GM12878 (cell line): ENCODE measurements around the gene CNN3. TPM values are rescaled to one million over a fixed set of nuclear protein-coding genes. Genes with fewer than 3 reads are reported as not detected.

Experiments used
- ATAC-seq: fragments of 200-7000 bp; cut with Tn5 transposase; 3 replicates; pipeline ENCODE4 v1.9.1; 2020; ENCODE audit warnings: mild to moderate bottlenecking, moderate library complexity
- BruUV-seq: library from RNA; stranded (reverse); fragments of 400-500 nt; replicated peaks from 2 replicates; lab custom pipeline; 2021; lab: Mats Ljungman, UMichigan
- CTCF ChIA-PET: fragments of 300-600 bp; sonication (Branson Sonifier 250); formaldehyde crosslinking; extraction: SDS; loops from one replicate; lab custom pipeline; 2021; ENCODE audit warnings: inconsistent platforms; lab: Yijun Ruan, JAX
- POLR2A ChIA-PET: fragments of 350-600 bp; formaldehyde crosslinking; extraction: SDS; loops from one replicate; lab custom pipeline; 2021; ENCODE audit warnings: inconsistent platforms; lab: Charles Lee
- RAD21 ChIA-PET: fragments of 300-600 bp; sonication (Branson Sonifier 250); formaldehyde crosslinking; loops from one replicate; lab custom pipeline; 2023; ENCODE audit warnings: antibody characterized with exemption; ENCODE audit not compliant: unreplicated experiment; lab: Charles Lee
- SMC1A ChIA-PET: fragments of 300-600 bp; sonication (Branson Sonifier 250); formaldehyde crosslinking; loops from one replicate; lab custom pipeline; 2023; ENCODE audit not compliant: unreplicated experiment, uncharacterized antibody; lab: Charles Lee
- DNase-seq: peaks from one replicate; pipeline ENCODE4 v3.0.0-alpha.2; 2011; ENCODE audit warnings: low read depth, low spot score
- FAIRE-seq: peaks from 3 replicates; lab custom pipeline; 2011; peaks lifted over from hg19 to GRCh38; lab: Jason Lieb, UNC
- H2AFZ ChIP-seq: 2 replicates; pipeline ENCODE4 v1.6.0; 2011; ENCODE audit warnings: low read depth, low read length, control low read depth; ENCODE audit not compliant: control insufficient read depth
- H3K27ac ChIP-seq: 2 replicates; pipeline ENCODE4 v1.5.1; 2011; ENCODE audit warnings: control low read depth; ENCODE audit not compliant: control insufficient read depth, insufficient read depth
- H3K27me3 ChIP-seq, 2 experiments: replicated peaks in 1 of 2; 2 replicates each; pipeline versions ENCODE4 v1.6.0 to v1.6.1; 2011; ENCODE audit warnings: low read length in 1 of 2; ENCODE audit not compliant: control insufficient read depth in 2 of 2, insufficient read depth in 2 of 2
- H3K36me3 ChIP-seq, 2 experiments: 2 replicates each; pipeline ENCODE4 v1.5.1; 2011; ENCODE audit warnings: low read length in 1 of 2; ENCODE audit not compliant: control insufficient read depth in 2 of 2, insufficient read depth in 2 of 2
- H3K4me1 ChIP-seq: 2 replicates; pipeline ENCODE4 v1.6.1; 2011; ENCODE audit warnings: mild to moderate bottlenecking, low read length, moderate library complexity, mixed read lengths; ENCODE audit not compliant: control insufficient read depth, insufficient read depth
- H3K4me2 ChIP-seq: 2 replicates; pipeline ENCODE4 v1.6.0; 2011; ENCODE audit warnings: control low read depth; ENCODE audit not compliant: control insufficient read depth, insufficient read depth
- H3K4me3 ChIP-seq: fragments of 200-600 bp; sonication (generic); 2 replicates; pipeline ENCODE4 v1.5.1; 2016
- H3K79me2 ChIP-seq: 2 replicates; pipeline ENCODE4 v1.6.0; 2011; ENCODE audit warnings: low read length; ENCODE audit not compliant: control insufficient read depth, insufficient read depth
- H3K9ac ChIP-seq: 2 replicates; pipeline ENCODE4 v1.8.0; 2011; ENCODE audit warnings: low read length, control low read depth, mixed read lengths; ENCODE audit not compliant: control insufficient read depth, insufficient read depth
- H3K9me3 ChIP-seq: replicated peaks from 3 replicates; pipeline ENCODE4 v1.5.1; 2011; ENCODE audit warnings: mild to moderate bottlenecking, low read length; ENCODE audit not compliant: control insufficient read depth, insufficient read depth
- H4K20me1 ChIP-seq: 2 replicates; pipeline ENCODE4 v1.6.0; 2011; ENCODE audit not compliant: control insufficient read depth, insufficient read depth
- ATF7 ChIP-seq: fragments of 450-650 bp; IDR thresholded peaks from 2 replicates; pipeline ENCODE4 v1.6.1; 2016; ENCODE audit warnings: low read depth, mild to moderate bottlenecking
- ETV6 ChIP-seq, 2 experiments: fragments of 450-650 bp in 1 of 2; IDR thresholded peaks in 1 of 2; conservative IDR thresholded peaks in 1 of 2; 2 replicates each; pipeline ENCODE4 v1.6.1; 2014; ENCODE audit warnings: antibody characterized with exemption in 1 of 2, borderline replicate concordance in 1 of 2, low read depth in 1 of 2, mild to moderate bottlenecking in 1 of 2, moderate library complexity in 1 of 2
- FOXK2 ChIP-seq: fragments of 450-650 bp; IDR thresholded peaks from 2 replicates; pipeline ENCODE4 v1.6.1; 2017; ENCODE audit warnings: mild to moderate bottlenecking, moderate library complexity
- IKZF2 ChIP-seq, 2 experiments: fragments of 450-650 bp; IDR thresholded peaks; 2 replicates each; pipeline ENCODE4 v1.6.1; 2017; ENCODE audit warnings: mild to moderate bottlenecking in 2 of 2, moderate library complexity in 2 of 2
- NR2C2 ChIP-seq: IDR thresholded peaks from 2 replicates; pipeline ENCODE4 v1.6.1; 2011; ENCODE audit warnings: borderline replicate concordance, low read depth; ENCODE audit not compliant: control insufficient read depth, insufficient read length
- PAX8 ChIP-seq: fragments of 450-650 bp; IDR thresholded peaks from 2 replicates; pipeline ENCODE4 v1.6.1; 2017; ENCODE audit warnings: mild to moderate bottlenecking, moderate library complexity
- POLR2AphosphoS2 ChIP-seq: IDR thresholded peaks from 2 replicates; pipeline ENCODE4 v1.6.1; 2011; ENCODE audit warnings: low read depth, mild to moderate bottlenecking, low read length, improper control_type of control experiment, moderate library complexity
- RAD21 ChIP-seq: IDR thresholded peaks from 2 replicates; pipeline ENCODE4 v1.6.1; 2011; ENCODE audit warnings: mild to moderate bottlenecking, low read depth, low read length, moderate library complexity; ENCODE audit not compliant: insufficient read depth
- TCF12 ChIP-seq: IDR thresholded peaks from 2 replicates; pipeline ENCODE4 v1.6.1; 2011; ENCODE audit warnings: low read depth, mild to moderate bottlenecking, low read length
- TCF7 ChIP-seq: IDR thresholded peaks from 2 replicates; pipeline ENCODE4 v1.6.1; 2014; ENCODE audit warnings: antibody characterized with exemption, borderline replicate concordance
- ZNF217 ChIP-seq: fragments of 450-650 bp; IDR thresholded peaks from 2 replicates; pipeline ENCODE4 v1.6.1; 2017; ENCODE audit warnings: antibody characterized with exemption, mild to moderate bottlenecking
- ZNF274 ChIP-seq: IDR thresholded peaks from one replicate; pipeline ENCODE4 v1.8.0; 2011; ENCODE audit not compliant: insufficient read length, insufficient read depth
- WGBS: methylation state at CpG from one replicate; pipeline ENCODE4 v1.1.6; 2016; ENCODE audit warnings: low lambda C conversion rate; ENCODE audit not compliant: insufficient replicate concordance, insufficient coverage; ENCODE audit errors: missing lambda C conversion rate; 5-methylcytosine and 5-hydroxymethylcytosine counted together
- in situ Hi-C: fragments of 300-500 bp; cut with MboI; formaldehyde crosslinking; loops from 9 replicates; pipeline ENCODE4 v1.14.3; 2018; ENCODE audit warnings: mixed read lengths
- intact Hi-C: fragments of 100-400 bp; cut with micrococcal nuclease; formaldehyde crosslinking; loops from one replicate; pipeline ENCODE4 v1.14.2; 2022; ENCODE audit not compliant: unreplicated experiment
- polyA plus RNA-seq, 11 experiments: library from polyadenylated mRNA; depleted of rRNA in 4 of 11; unstranded in 6 of 11; stranded (reverse) in 5 of 11; fragments of >200 nt; fragmentation: Nextera tagmentation in 4 of 11; fragmentation: Illumina TruSeq in 1 of 11; extraction: Ambion mirVana in 4 of 11; extraction: Trizol in 1 of 11; gene quantifications; 1 replicate in 1 of 11; 2 replicates in 10 of 11; pipeline versions ENCODE4 v1.2.1 to v1.2.3, GENCODE V29; 2011 to 2016; ENCODE audit warnings: inconsistent platforms in 2 of 11, missing spikeins in 2 of 11, low read depth in 1 of 11
- total RNA-seq, 4 experiments: library from RNA; depleted of rRNA in 3 of 4; stranded (reverse); fragments of >200 nt in 3 of 4; fragmentation: Illumina TruSeq in 1 of 4; extraction: Trizol in 1 of 4; gene quantifications; 2 replicates each; pipeline versions ENCODE4 v1.2.1 to v1.2.3, GENCODE V29; 2013 to 2021
- TF ChIP-seq, protein P1 (sequence below): fragments of 450-650 bp; IDR thresholded peaks from 2 replicates; pipeline ENCODE4 v1.6.1; 2016; ENCODE audit warnings: mild to moderate bottlenecking
- TF ChIP-seq, protein P2 (sequence below): fragments of 450-650 bp; IDR thresholded peaks from 2 replicates; pipeline ENCODE4 v1.6.1; 2017; ENCODE audit warnings: mild to moderate bottlenecking, moderate library complexity

The CNN3 gene
- total and polyA plus RNA-seq, 10 of the 15 experiments (the other 5 are each of a cell fraction or from before 2014, with no cell fraction given), result 0.20 to 48.4 (median 34.3) TPM

DNA sequence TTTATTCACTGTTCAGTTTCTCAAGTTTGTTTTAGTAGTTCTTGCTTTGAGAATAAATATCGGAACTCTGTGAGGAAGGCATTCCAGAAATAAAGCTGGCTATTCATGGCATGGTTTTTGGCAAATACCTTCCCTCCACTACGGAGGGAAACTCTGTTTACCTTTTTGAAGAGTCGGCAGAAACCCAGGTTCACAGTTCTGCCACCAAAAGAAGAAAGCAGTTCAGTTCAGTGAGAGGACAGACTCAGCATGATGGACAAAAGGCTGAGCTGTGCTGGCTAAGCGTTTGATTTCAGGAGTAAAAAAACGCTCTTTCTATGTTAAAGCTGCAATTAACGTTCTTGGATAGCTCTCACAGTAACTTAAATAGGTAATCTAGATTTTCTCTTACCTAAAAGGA lies 42.4 kb downstream of the CNN3 start:
- no peaks in the 10 kb centered on the region for H3K4me1 ChIP-seq
- no peaks in the 10 kb centered on the region for H3K27me3 ChIP-seq
- no peak overlapping the region for H3K4me2 ChIP-seq
- no peak overlapping the region for H3K27ac ChIP-seq
- H3K4me3 ChIP-seq, result no peak overlapping the region
- intact Hi-C loops (no loop called here), in situ Hi-C loops (no loop called here)
- FAIRE-seq (no peak), ATAC-seq (no peak), DNase-seq (no peak)
- POLR2A ChIA-PET, result no interaction called here
- 45% methylated on average over 6 of the region's 6 CpGs for WGBS
- no peak for TF ChIP-seq TCF7
- no peak for TF ChIP-seq ETV6 (conservative IDR thresholded peaks at IDR 0.05 in 1 of 2, IDR thresholded peaks at IDR 0.05 in 1 of 2; ENCODE audit: borderline replicate concordance in 1 of 2, low read depth in 1 of 2)
- TF ChIP-seq, protein P1, sequence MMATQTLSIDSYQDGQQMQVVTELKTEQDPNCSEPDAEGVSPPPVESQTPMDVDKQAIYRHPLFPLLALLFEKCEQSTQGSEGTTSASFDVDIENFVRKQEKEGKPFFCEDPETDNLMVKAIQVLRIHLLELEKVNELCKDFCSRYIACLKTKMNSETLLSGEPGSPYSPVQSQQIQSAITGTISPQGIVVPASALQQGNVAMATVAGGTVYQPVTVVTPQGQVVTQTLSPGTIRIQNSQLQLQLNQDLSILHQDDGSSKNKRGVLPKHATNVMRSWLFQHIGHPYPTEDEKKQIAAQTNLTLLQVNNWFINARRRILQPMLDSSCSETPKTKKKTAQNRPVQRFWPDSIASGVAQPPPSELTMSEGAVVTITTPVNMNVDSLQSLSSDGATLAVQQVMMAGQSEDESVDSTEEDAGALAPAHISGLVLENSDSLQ, result no peak
- no peak for TF ChIP-seq ZNF274
- no peak for TF ChIP-seq ZNF217
- no peak for TF ChIP-seq POLR2AphosphoS2
- TF ChIP-seq IKZF2 (IDR thresholded peaks at IDR 0.05), result no peak
- no peak for TF ChIP-seq NR2C2
- no peak for TF ChIP-seq ATF7
- TF ChIP-seq FOXK2, result no peak
- no peak for TF ChIP-seq PAX8
- no peak for TF ChIP-seq RAD21
- TF ChIP-seq, protein P2, sequence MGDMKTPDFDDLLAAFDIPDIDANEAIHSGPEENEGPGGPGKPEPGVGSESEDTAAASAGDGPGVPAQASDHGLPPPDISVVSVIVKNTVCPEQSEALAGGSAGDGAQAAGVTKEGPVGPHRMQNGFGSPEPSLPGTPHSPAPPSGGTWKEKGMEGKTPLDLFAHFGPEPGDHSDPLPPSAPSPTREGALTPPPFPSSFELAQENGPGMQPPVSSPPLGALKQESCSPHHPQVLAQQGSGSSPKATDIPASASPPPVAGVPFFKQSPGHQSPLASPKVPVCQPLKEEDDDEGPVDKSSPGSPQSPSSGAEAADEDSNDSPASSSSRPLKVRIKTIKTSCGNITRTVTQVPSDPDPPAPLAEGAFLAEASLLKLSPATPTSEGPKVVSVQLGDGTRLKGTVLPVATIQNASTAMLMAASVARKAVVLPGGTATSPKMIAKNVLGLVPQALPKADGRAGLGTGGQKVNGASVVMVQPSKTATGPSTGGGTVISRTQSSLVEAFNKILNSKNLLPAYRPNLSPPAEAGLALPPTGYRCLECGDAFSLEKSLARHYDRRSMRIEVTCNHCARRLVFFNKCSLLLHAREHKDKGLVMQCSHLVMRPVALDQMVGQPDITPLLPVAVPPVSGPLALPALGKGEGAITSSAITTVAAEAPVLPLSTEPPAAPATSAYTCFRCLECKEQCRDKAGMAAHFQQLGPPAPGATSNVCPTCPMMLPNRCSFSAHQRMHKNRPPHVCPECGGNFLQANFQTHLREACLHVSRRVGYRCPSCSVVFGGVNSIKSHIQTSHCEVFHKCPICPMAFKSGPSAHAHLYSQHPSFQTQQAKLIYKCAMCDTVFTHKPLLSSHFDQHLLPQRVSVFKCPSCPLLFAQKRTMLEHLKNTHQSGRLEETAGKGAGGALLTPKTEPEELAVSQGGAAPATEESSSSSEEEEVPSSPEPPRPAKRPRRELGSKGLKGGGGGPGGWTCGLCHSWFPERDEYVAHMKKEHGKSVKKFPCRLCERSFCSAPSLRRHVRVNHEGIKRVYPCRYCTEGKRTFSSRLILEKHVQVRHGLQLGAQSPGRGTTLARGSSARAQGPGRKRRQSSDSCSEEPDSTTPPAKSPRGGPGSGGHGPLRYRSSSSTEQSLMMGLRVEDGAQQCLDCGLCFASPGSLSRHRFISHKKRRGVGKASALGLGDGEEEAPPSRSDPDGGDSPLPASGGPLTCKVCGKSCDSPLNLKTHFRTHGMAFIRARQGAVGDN, result no peak
- no peak for TF ChIP-seq TCF12
- no peaks in the 10 kb centered on the region for H3K9me3 ChIP-seq
- no peaks in the 10 kb centered on the region for H3K36me3 ChIP-seq
- H2AFZ ChIP-seq, result no peak overlapping the region
- RAD21 ChIA-PET, result no interaction called here
- CTCF ChIA-PET, result no interaction called here
- BruUV-seq, result no TSS peak
- no peaks in the 10 kb centered on the region for H3K79me2 ChIP-seq
- H4K20me1 ChIP-seq, result no peaks in the 10 kb centered on the region
- SMC1A ChIA-PET, result no interaction called here
- no peak overlapping the region for H3K9ac ChIP-seq
